GM12801 (cell line): ENCODE results near the gene EIF1AD.

Source experiments
- CTCF ChIP-seq: IDR thresholded peaks from one replicate; pipeline ENCODE4 v1.5.1; 2011; ENCODE audit warnings: control low read depth; ENCODE audit not compliant: insufficient read length; ENCODE audit errors: extremely low read depth

The EIF1AD gene

GRCh38 chr11:66035653-66036333, 33.8 kb upstream of the EIF1AD start:
- no peak for TF ChIP-seq CTCF

- TF ChIP-seq CTCF, result no peak
These were observed 31.2 kb upstream of the EIF1AD start for GRCh38 chr11:66032957-66033735.

GRCh38 chr11:66026017-66026529, 24.1 kb upstream of the EIF1AD start, which contains the start of gene CATSPER1:
Gene CATSPER1, minus strand, starts transcription at chr11:66026479. Its CDS starts 100 bp downstream, at chr11:66026379.
- no peak for TF ChIP-seq CTCF

- no peak for TF ChIP-seq CTCF
These were observed 20.6 kb upstream of the EIF1AD start for GRCh38 chr11:66022401-66023185.

GRCh38 chr11:66020618-66021357, 18.8 kb upstream of the EIF1AD start:
- TF ChIP-seq CTCF, result no peak

- no peak for TF ChIP-seq CTCF
These were observed 18.3 kb upstream of the EIF1AD start for GRCh38 chr11:66020212-66020611.

- no peak for TF ChIP-seq CTCF
These were observed 15.4 kb upstream of the EIF1AD start for GRCh38 chr11:66017321-66017720.
